ENCODE results near the gene P2RY6. TPM values are rescaled to one million over a fixed set of nuclear protein-coding genes. Genes with fewer than 3 reads are reported as not detected.
A peak's percentile ranks its signal among the peaks of the same experiment; 100 is the strongest.

P2RY6 gene
- total RNA-seq, 1 experiment from 2014 or later = 0.15 TPM

GRCh38 chr11:73288192-73288872 lies 16.2 kb downstream of the P2RY6 start:
- H3K9ac ChIP-seq (ENCODE audit: low read length) = peak overlapping the region; percentile 34; the same call in 1 of the 2 replicates
- no peaks in the 10 kb centered on the region for H3K9me2 ChIP-seq (ENCODE audit: insufficient read depth)
- H3K36me3 ChIP-seq (ENCODE audit: control insufficient read depth in 1 of 2, insufficient read depth in 2 of 2, low read length in 2 of 2) = no peaks in the 10 kb centered on the region
- no TSS peak for BruUV-seq (replicated peaks)
- intact Hi-C loops (cut with micrococcal nuclease) = no loop called here
- no peak overlapping the region for H3K4me3 ChIP-seq (replicated peaks in 1 of 2; ENCODE audit: low read depth in 1 of 2, low read length in 2 of 2)
- POLR2A ChIA-PET = no interaction called here
- H2AFZ ChIP-seq (ENCODE audit: low read depth, low read length, poor library complexity, severe bottlenecking) = no peak overlapping the region
- no peaks in the 10 kb centered on the region for H4K20me1 ChIP-seq (ENCODE audit: insufficient read depth)
- CTCF ChIA-PET = interaction anchor here (1.1 to 3.1 kb wide), 9 partner anchors 8 to 457 kb away, joined by 3 to 23 read pairs (median 8); partner anchors contain the start of gene ARHGEF17
- H3K27me3 ChIP-seq (ENCODE audit: insufficient read depth, low read length) = no peaks in the 10 kb centered on the region
- H3K79me2 ChIP-seq (ENCODE audit: insufficient read depth, low read length) = no peaks in the 10 kb centered on the region
- peak overlapping the region; percentile 57 for H3K4me2 ChIP-seq (ENCODE audit: low read length)
- DNase-seq (ENCODE audit: low read depth, low spot score) (no peak), ATAC-seq (no peak)
- no peaks in the 10 kb centered on the region for H3K9me3 ChIP-seq (ENCODE audit: control insufficient read depth in 1 of 2, insufficient read depth in 1 of 2, low read depth in 1 of 2, low read length in 2 of 2)
- RAD21 ChIA-PET (ENCODE audit: low non-redundant PET in 1 of 2, low total read pairs in 2 of 2, uncharacterized antibody in 2 of 2, unreplicated experiment in 2 of 2) = no interaction called here
- H3K27ac ChIP-seq (ENCODE audit: low read depth, low read length) = no peak overlapping the region
- H3K4me1 ChIP-seq (ENCODE audit: control insufficient read depth in 1 of 2, insufficient read depth in 2 of 2, low read length in 2 of 2) = peaks cover 4 to 11% of the 10 kb centered on the region in 2 experiments; a peak in 2 of 4 replicates
- TF ChIP-seq FOSL1 (IDR thresholded peaks at IDR 0.05; ENCODE audit: low read depth) (no peak), ZFX (IDR thresholded peaks at IDR 0.05) (no peak), ATF3 (IDR thresholded peaks at IDR 0.05) (no peak), EZH2phosphoT487 (IDR thresholded peaks at IDR 0.05; ENCODE audit: borderline replicate concordance) (no peak), ZBTB33 (IDR thresholded peaks at IDR 0.05; ENCODE audit: extremely low read depth, insufficient replicate concordance, low read length) (no peak), POLR2A (IDR thresholded peaks at IDR 0.05; ENCODE audit: borderline replicate concordance, extremely low read depth, insufficient read depth, insufficient read length) (no peak), CTCF (IDR thresholded peaks at IDR 0.05 in 2 of 3, conservative IDR thresholded peaks at IDR 0.05 in 1 of 3; ENCODE audit: borderline replicate concordance in 1 of 3, insufficient read depth in 1 of 3, low read depth in 2 of 3, low read length in 2 of 3) (no peak), EZH2 (IDR thresholded peaks at IDR 0.05) (no peak), POLR2AphosphoS5 (IDR thresholded peaks at IDR 0.05; ENCODE audit: low read depth, low read length) (no peak), MAX (IDR thresholded peaks at IDR 0.05) (no peak), EGR1 (IDR thresholded peaks at IDR 0.05; ENCODE audit: low read depth) (no peak), REST (IDR thresholded peaks at IDR 0.05; ENCODE audit: low read depth) (no peak), RAD21 (IDR thresholded peaks at IDR 0.05; ENCODE audit: low read depth) (no peak), SP1 (IDR thresholded peaks at IDR 0.05; ENCODE audit: low read depth) (no peak)

Data from HCT116 (cell line).